Type B pancreatic cell (in vitro differentiated cells): Measurements from ENCODE around the gene TMEM117. TPM values are rescaled to one million over a fixed set of nuclear protein-coding genes. Genes with fewer than 3 reads are reported as not detected.

Source experiments
- DNase-seq: peaks from one replicate; pipeline ENCODE4 v3.0.0; 2021; ENCODE audit warnings: mixed read lengths; ENCODE audit not compliant: unreplicated experiment; ENCODE audit errors: extremely low spot score
- H3K27ac Mint-ChIP-seq: 2 replicates; pipeline ENCODE4 v1.8.0; 2021; ENCODE audit warnings: mild to moderate bottlenecking, mixed read lengths
- H3K27me3 Mint-ChIP-seq: 2 replicates; pipeline ENCODE4 v1.8.0; 2021; ENCODE audit warnings: mixed read lengths
- H3K36me3 Mint-ChIP-seq: 2 replicates; pipeline ENCODE4 v1.8.0; 2021; ENCODE audit warnings: mixed read lengths
- H3K4me1 Mint-ChIP-seq: one replicate; pipeline ENCODE4 v1.8.0; 2021; ENCODE audit warnings: mixed read lengths; ENCODE audit not compliant: unreplicated experiment
- H3K4me3 Mint-ChIP-seq: 2 replicates; pipeline ENCODE4 v1.8.0; 2021; ENCODE audit warnings: mild to moderate bottlenecking, mixed read lengths
- H3K9me3 Mint-ChIP-seq: 2 replicates; pipeline ENCODE4 v1.8.0; 2021; ENCODE audit warnings: mixed read lengths
- CTCF ChIP-seq: fragments of 200-600 bp; sonication (generic); conservative IDR thresholded peaks from 2 replicates; pipeline ENCODE4 v1.5.0; 2021; ENCODE audit warnings: antibody characterized with exemption, mild to moderate bottlenecking
- total RNA-seq: library from RNA; stranded (reverse); gene quantifications from 2 replicates; pipeline ENCODE4 v1.2.1, GENCODE V29; 2021; ENCODE audit warnings: low replicate concordance

Gene TMEM117
- total RNA-seq, 1 donor from 2014 or later = 14.3 TPM

GRCh38 chr12:43976027-43976426, 140.1 kb downstream of the TMEM117 start:
- Mint-ChIP-seq H3K4me1 (no peaks in the 10 kb centered on the region), H3K27ac (no peak overlapping the region), H3K9me3 (peaks cover 21% of the 10 kb centered on the region), H3K27me3 (no peaks in the 10 kb centered on the region), H3K4me3 (no peak overlapping the region), H3K36me3 (peaks cover 18% of the 10 kb centered on the region)
- DNase-seq = no peak
- no peak for TF ChIP-seq CTCF

GRCh38 chr12:43978556-43978955, 142.7 kb downstream of the TMEM117 start:
- Mint-ChIP-seq H3K4me3 (no peak overlapping the region), H3K36me3 (peaks cover 12% of the 10 kb centered on the region), H3K27ac (no peak overlapping the region), H3K27me3 (no peaks in the 10 kb centered on the region), H3K4me1 (no peaks in the 10 kb centered on the region), H3K9me3 (peaks cover 20% of the 10 kb centered on the region)
- TF ChIP-seq CTCF = no peak
- DNase-seq = no peak

GRCh38 chr12:43979450-43979849, 143.6 kb downstream of the TMEM117 start:
- Mint-ChIP-seq H3K4me1 (no peaks in the 10 kb centered on the region), H3K36me3 (peaks cover 12% of the 10 kb centered on the region), H3K27me3 (no peaks in the 10 kb centered on the region), H3K9me3 (peaks cover 20% of the 10 kb centered on the region), H3K27ac (no peak overlapping the region), H3K4me3 (no peak overlapping the region)
- no peak for TF ChIP-seq CTCF
- no peak for DNase-seq

- no peak for TF ChIP-seq CTCF
- H3K27me3 Mint-ChIP-seq = no peaks in the 10 kb centered on the region
- H3K27ac Mint-ChIP-seq = no peak overlapping the region
- H3K9me3 Mint-ChIP-seq = peaks cover 20% of the 10 kb centered on the region
- H3K4me3 Mint-ChIP-seq = no peak overlapping the region
- DNase-seq = no peak
- no peaks in the 10 kb centered on the region for H3K4me1 Mint-ChIP-seq
- H3K36me3 Mint-ChIP-seq = peaks cover 12% of the 10 kb centered on the region
These were observed 144.8 kb downstream of the TMEM117 start for GRCh38 chr12:43980627-43981191.

- Mint-ChIP-seq H3K4me3 (no peak overlapping the region), H3K27ac (no peak overlapping the region), H3K9me3 (peaks cover 20% of the 10 kb centered on the region), H3K4me1 (no peaks in the 10 kb centered on the region), H3K36me3 (peaks cover 9% of the 10 kb centered on the region), H3K27me3 (no peaks in the 10 kb centered on the region)
- no peak for TF ChIP-seq CTCF
- no peak for DNase-seq
These were observed 145.8 kb downstream of the TMEM117 start for GRCh38 chr12:43981726-43982125.

GRCh38 chr12:43982544-43982943, 146.7 kb downstream of the TMEM117 start:
- peaks cover 20% of the 10 kb centered on the region for H3K9me3 Mint-ChIP-seq
- no peaks in the 10 kb centered on the region for H3K4me1 Mint-ChIP-seq
- H3K36me3 Mint-ChIP-seq = peaks cover 9% of the 10 kb centered on the region
- DNase-seq = no peak
- no peaks in the 10 kb centered on the region for H3K27me3 Mint-ChIP-seq
- no peak overlapping the region for H3K27ac Mint-ChIP-seq
- H3K4me3 Mint-ChIP-seq = no peak overlapping the region
- no peak for TF ChIP-seq CTCF
